B cell (primary cell): ENCODE data around the gene SAMD3.

Experiments used
- EZH2 ChIP-seq: IDR thresholded peaks from 2 replicates; pipeline ENCODE4 v1.6.1; 2012; ENCODE audit warnings: borderline replicate concordance, low read depth, mild to moderate bottlenecking, moderate library complexity, low read length; ENCODE audit not compliant: insufficient read depth, poor library complexity, severe bottlenecking
- TF ChIP-seq, protein P1 (sequence below): fragments of 200-600 bp; IDR thresholded peaks from one replicate; pipeline ENCODE4 v1.8.0; 2022; ENCODE audit warnings: antibody characterized with exemption, mild to moderate bottlenecking

DNA sequence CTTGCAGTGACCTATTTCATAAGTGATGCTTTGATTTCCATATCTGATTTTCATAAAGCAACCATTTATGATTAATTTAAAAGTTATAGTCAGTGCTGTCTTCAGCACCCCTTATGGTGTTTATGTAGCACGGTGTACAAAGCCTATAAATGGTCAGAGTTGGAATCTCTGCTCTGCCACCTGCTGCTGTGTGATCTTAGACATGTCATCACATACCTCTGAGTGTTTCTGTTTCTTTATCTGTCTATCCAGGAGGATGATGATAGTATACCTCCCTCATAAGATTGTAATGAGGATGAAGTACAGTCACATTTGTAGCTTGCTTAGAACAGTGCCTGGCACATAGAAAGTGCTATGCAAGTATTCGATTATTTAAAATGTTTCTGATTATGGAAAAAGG, 100.5 kb downstream of the SAMD3 start:
- TF ChIP-seq, protein P1, sequence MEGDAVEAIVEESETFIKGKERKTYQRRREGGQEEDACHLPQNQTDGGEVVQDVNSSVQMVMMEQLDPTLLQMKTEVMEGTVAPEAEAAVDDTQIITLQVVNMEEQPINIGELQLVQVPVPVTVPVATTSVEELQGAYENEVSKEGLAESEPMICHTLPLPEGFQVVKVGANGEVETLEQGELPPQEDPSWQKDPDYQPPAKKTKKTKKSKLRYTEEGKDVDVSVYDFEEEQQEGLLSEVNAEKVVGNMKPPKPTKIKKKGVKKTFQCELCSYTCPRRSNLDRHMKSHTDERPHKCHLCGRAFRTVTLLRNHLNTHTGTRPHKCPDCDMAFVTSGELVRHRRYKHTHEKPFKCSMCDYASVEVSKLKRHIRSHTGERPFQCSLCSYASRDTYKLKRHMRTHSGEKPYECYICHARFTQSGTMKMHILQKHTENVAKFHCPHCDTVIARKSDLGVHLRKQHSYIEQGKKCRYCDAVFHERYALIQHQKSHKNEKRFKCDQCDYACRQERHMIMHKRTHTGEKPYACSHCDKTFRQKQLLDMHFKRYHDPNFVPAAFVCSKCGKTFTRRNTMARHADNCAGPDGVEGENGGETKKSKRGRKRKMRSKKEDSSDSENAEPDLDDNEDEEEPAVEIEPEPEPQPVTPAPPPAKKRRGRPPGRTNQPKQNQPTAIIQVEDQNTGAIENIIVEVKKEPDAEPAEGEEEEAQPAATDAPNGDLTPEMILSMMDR, result no peak
- no peak for TF ChIP-seq EZH2
